GM19468 (cell line): ENCODE data around the gene MCUR1.
A peak's percentile ranks its signal among the peaks of the same experiment; 100 is the strongest.
"Not testable (repeated sequence)": the region's sequence is repeated elsewhere in the genome, so short reads cannot be mapped to it uniquely, and the experiment has no call there.

ENCODE experiments used
- ATAC-seq: cut with Tn5 transposase; IDR thresholded peaks from one replicate; pipeline ENCODE4 v1.9.1; 2021; ENCODE audit warnings: mild to moderate bottlenecking, moderate library complexity, moderate number of reproducible peaks; ENCODE audit not compliant: unreplicated experiment; ENCODE audit errors: extremely low read depth

The MCUR1 gene

GRCh38 chr6:13787137-13787536 lies 27.2 kb downstream of the MCUR1 start:
- no peak for ATAC-seq

- not testable (repeated sequence) for ATAC-seq
These were observed 34.2 kb downstream of the MCUR1 start for GRCh38 chr6:13780162-13780561.

- ATAC-seq = no peak
These were observed 36.3 kb downstream of the MCUR1 start for GRCh38 chr6:13778028-13778427.

GRCh38 chr6:13776602-13777001 lies 37.8 kb downstream of the MCUR1 start:
- ATAC-seq = no peak

GRCh38 chr6:13775466-13775865 lies 38.9 kb downstream of the MCUR1 start:
- ATAC-seq = not testable (repeated sequence)

- not testable (repeated sequence) for ATAC-seq
These were observed 41.9 kb downstream of the MCUR1 start for GRCh38 chr6:13772358-13773030.

GRCh38 chr6:13769655-13770053 lies 44.7 kb downstream of the MCUR1 start:
- no peak for ATAC-seq

GRCh38 chr6:13769034-13769654 lies 45.2 kb downstream of the MCUR1 start:
- ATAC-seq = no peak

- ATAC-seq = no peak
These were observed 47.1 kb downstream of the MCUR1 start for GRCh38 chr6:13767121-13767808.

- ATAC-seq = no peak
These were observed 48.1 kb downstream of the MCUR1 start for GRCh38 chr6:13766201-13766634.

GRCh38 chr6:13765570-13765969 lies 48.8 kb downstream of the MCUR1 start:
- ATAC-seq = no peak

- no peak for ATAC-seq
These were observed 49.4 kb downstream of the MCUR1 start for GRCh38 chr6:13764996-13765395.

- ATAC-seq = peak; percentile 31
These were observed 50.5 kb downstream of the MCUR1 start for GRCh38 chr6:13763740-13764381.

- ATAC-seq = no peak
These were observed 51.5 kb downstream of the MCUR1 start for GRCh38 chr6:13762611-13763441.

- ATAC-seq = no peak
These were observed 52.9 kb downstream of the MCUR1 start for GRCh38 chr6:13761361-13762036.

- no peak for ATAC-seq
These were observed 53.8 kb downstream of the MCUR1 start for GRCh38 chr6:13760307-13761304.

GRCh38 chr6:13759025-13759424 lies 55.3 kb downstream of the MCUR1 start:
- ATAC-seq = no peak

GRCh38 chr6:13754644-13755043 lies 59.7 kb downstream of the MCUR1 start:
- no peak for ATAC-seq
